ENCODE results near the gene BECN2.
"Not testable (repeated sequence)": the region's sequence is repeated elsewhere in the genome, so short reads cannot be mapped to it uniquely, and the experiment has no call there.

Gene BECN2

DNA sequence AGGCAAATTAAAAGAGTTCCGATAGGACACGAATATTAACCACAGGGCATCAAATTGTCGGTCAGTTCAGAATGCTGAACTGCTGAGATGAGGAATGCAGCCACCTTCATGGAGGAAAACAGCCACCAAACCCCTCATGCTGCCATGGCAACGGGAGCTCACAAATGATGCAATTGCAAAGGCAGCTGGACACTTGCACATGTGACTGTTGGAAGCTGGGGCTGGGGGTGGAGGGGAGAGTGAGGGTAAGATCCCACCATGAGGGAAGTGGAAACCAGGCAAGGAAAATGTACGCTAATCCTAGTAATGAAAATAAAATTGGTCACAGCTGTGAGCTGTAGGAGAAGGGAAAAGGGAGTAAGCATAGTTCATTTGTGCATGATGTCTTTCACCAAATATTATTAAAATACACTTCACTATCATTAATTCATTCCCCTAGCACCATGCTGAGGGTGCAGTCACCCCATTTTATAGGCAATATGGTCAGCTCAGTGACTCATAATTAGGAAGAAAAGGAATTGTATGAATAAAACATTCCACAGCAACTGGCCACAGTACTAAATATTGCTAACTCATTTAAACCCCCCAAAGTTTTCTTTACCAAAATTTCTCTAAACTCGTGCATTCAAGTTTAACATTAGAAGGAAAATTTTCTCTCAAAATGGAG lies 15.3 kb downstream of the BECN2 start:
- Histone ChIP-seq H3K4me3 (no peak overlapping the region), H3K27ac (peak overlapping the region in 1 of 21 experiments; percentile 22)

DNA sequence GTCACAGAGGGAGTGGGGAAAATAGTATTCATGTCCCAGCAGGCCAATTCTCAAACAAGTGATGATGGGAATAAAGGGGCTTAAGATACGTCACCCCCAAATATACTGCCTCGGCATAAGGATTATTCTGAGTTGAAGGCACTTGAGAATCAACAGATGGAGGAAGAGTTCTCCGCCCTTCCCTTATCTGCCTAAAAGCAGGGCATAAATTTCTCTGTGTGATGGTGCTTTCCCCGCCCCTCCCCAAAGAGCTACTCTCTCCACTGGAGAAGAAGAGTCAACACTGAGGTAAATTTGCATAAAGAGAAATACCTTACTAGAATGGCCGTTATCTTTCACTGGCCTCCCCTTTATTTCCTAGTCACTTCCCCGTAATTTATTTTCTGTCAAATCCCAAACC lies 18.7 kb downstream of the BECN2 start:
- H3K4me3 ChIP-seq = no peak overlapping the region
- no peak overlapping the region for H3K27ac ChIP-seq

DNA sequence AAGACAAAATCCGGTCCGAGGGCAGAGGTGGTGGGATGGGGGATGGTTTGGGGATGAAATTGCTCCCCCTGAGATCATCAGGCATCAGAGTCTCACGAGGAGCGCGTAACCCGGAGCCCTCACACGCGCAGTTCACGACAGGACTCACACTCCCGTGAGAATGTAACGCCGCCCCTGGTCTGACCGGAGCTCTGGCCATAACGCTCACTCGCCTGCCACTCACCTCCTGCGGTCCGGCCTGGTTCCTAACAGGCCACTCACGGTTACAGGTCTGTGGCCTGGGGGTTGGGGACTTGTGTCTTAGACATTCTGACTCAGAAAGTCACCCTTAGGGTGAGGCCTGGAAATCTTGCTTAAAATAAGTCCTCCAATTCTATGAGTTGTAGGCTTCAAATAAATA lies 21.5 kb downstream of the BECN2 start:
- Histone ChIP-seq H3K27ac (no peak overlapping the region), H3K4me3 (no peak overlapping the region)

DNA sequence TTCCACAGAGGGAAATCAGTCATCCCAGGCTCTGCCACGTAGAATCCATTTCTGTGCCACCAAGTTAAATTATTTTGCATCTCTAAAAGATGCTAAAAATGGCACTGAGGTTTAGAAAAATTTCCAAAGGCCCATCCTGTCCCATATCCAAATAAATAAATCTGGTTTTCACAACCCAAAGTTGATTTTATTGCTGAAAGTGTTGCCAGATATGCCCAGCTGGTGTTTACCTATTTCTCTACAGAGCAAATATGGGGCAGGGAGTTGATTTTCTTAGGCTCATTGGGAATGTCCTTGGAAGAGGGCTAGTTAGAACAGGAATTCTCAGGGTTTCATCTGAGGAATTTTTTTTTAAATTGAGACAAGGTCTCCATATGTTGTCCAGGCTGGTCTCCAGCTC lies 22.4 kb downstream of the BECN2 start:
- Histone ChIP-seq H3K27ac (no peak overlapping the region), H3K4me3 (no peak overlapping the region)

DNA sequence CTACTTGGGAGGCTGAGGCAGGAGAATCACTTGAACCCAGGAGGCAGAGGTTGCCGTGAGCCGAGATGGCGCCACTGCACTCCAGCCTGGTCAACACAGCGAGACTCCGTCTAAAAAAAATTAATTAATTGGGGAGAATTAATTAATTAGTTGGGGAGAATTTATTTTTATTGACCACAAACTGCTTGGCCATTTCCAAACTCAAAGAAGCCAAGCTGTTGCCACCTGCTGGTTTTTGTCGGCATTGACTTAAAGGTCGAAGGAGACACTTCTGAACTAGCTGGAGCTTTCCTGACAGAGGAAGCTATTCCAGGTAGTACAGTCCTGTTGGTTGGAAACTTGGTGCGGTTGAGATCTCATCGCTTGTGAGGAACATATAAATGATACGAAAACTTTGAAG lies 28.2 kb downstream of the BECN2 start:
- H3K4me3 ChIP-seq = no peak overlapping the region
- H3K27ac ChIP-seq = no peak overlapping the region

DNA sequence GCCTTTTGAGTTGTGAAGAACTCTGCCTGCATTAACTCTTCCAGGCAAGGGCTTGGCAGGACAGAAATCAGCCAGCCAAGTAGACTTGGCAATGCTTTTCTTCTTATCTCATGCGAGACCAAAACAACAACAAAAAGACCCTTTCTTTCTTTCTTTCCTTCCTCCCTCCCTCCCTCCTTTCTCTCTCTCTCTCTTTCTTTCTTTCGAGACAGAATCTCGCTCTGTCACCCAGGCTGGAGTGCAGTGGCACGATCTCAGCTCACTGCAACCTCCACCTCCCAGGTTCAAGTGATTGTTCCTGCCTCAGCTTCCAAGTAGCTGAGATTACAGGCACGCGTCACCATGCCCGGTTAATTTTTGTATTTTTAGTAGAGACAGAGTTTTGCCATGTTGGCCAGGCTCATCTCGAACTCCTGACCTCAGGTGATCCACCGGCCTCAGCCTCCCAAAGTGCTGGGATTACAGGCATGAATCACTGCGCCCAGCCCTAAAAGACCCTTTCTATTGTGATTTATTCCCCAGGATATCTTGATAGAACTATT lies 30.9 kb downstream of the BECN2 start:
- H3K27ac ChIP-seq, H3K4me3 ChIP-seq: not testable (repeated sequence)

DNA sequence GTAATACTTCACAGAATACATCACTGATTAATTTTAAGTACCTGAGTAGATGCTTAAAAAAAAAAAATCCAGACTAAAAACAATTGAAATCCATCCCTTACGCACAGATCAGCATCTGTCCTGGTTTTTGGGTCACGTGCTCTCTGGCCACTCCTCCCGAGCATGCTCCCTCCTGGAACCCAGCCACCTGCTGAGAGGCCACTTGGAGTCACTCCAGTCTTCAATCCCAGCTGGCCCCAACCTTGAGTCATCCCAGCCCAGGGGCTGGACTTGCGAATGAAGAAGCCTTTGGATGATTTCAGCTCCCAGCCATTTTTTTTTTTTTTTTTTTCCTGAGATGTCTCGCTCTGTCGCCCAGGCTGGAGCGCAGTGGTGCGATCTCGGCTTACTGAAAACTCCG lies 32.5 kb downstream of the BECN2 start:
- no peak overlapping the region for H3K4me3 ChIP-seq
- H3K27ac ChIP-seq = no peak overlapping the region

DNA sequence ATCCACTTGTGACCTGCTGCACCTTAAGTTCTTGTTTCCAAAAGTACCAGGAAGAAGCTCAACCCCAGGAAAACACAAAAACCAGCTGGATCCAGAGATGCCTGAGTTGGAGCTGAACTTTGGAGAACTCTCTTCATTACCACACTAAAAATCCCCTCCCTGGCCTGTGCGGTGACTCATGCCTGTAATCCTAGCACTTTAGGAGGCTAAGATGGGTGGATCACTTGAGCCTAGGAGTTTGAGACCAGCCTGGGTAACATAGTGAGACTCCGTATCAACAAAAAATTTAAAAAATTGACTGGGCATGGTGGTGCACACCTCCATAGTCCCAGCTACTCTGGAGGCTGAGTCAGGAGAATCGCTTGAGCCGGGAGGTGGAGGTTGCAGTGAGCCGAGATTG lies 35.2 kb downstream of the BECN2 start:
- Histone ChIP-seq H3K27ac (no peak overlapping the region), H3K4me3 (no peak overlapping the region)

DNA sequence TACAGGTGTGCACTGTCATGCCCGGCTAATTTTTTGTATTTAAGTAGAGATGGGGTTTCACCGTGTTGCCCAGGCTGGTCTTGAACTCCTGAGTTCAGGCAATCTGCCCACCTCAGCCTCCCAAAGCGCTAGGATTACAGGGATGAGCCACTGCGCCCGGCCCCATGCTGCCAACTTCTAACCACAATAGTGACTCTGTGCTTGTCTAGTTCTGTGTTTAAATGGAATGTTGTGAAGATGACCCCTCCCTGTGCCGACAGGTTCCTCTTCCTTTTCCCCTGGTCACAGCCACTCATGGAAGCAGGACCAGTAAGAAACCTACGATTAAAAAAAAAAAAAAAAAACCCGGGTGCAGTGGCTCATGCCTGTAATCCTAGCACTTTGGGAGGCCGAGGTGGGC lies 36.6 kb downstream of the BECN2 start:
- no peak overlapping the region for H3K4me3 ChIP-seq
- H3K27ac ChIP-seq = no peak overlapping the region

DNA sequence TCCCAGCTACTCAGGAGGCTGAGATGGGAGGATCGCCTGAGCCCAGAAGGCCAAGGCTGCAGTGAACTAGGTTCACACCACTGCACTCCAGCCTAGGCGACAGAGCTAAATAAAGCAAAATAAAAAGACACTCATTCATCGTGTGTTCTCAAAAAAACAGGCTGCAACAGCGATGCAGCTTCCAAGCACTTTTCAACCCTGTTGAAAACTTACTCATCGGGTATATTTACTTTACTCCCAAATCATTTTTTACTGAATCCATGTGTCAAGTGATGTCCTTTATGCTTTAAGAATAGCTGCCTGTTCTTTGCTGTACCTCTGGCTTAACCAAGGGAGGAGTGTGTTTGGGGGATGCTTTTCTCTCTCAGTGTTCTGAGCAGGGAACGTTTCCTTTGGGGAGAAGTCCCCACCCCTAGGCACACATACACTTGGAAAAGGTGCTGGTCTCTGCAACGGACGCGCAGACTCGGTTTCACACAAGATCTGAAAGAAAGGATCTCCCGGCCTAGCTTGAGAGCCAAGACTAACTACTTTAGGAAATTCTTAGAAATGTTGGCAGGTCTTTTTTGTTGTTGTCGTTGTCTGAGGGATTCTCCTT lies 39.9 kb downstream of the BECN2 start:
- Histone ChIP-seq H3K27ac (no peak overlapping the region), H3K4me3 (no peak overlapping the region)

DNA sequence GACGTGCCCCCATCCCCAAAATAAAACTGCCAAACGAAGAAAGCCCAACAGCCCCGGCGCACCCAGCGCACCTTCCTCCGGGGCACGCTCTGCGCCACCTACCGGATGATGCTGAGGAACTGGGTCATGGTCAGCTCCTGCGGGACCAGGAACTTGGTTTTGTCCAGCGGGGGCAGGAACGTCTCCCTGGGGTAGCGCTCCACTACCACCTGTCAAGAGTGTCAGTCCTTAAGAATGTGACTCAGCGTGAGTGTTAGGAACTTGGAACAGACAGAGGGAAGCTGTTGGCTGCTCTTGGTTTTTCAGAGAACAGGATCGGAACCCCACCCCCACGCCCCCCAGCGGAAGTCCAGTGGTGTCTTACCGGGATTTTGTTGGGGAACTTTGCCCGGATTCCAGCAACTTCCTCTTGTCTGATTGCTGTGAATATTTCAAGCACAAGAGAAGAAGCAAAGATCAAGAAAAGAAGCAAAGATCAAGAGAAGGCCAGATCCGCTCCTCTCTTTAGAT lies 40.9 kb downstream of the BECN2 start:
- peak overlapping the region in 3 of 7 experiments; percentile 6 to 22 (median 21) for H3K4me3 ChIP-seq
- H3K27ac ChIP-seq = peak overlapping the region in 5 of 21 experiments; percentile 18 to 52 (median 39)

DNA sequence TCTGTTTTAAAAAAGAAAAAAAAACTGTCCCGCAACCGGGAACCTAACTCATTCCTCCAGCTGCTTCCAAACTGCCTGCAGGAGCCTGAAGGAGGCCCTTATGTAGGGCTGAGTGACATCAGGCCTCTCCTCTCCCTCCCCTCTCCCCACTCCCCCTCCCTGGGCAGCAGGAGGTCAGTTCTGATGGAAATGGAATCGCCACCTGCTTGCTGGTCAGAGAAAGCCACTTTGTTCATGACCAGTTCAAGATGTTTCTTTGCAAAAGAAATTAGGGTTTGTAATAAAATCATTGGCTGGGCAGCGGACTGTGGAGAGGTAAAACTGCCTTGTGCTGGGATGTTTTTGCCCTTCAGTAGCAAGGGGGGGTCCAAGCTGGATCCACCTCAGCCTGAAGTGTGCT lies 41.5 kb downstream of the BECN2 start, which contains the start of gene MAP1LC3C:
TSS of gene MAP1LC3C (minus strand) at position 73 of the 400 bp plus-strand sequence. CDS start 90 bp downstream, outside the sequence.
- H3K4me3 ChIP-seq = peak within 1 kb of the TSS in 3 of 7 experiments; percentile 6 to 22 (median 21)
- H3K27ac ChIP-seq = peak within 1 kb of the TSS in 5 of 21 experiments; percentile 18 to 52 (median 39)

DNA sequence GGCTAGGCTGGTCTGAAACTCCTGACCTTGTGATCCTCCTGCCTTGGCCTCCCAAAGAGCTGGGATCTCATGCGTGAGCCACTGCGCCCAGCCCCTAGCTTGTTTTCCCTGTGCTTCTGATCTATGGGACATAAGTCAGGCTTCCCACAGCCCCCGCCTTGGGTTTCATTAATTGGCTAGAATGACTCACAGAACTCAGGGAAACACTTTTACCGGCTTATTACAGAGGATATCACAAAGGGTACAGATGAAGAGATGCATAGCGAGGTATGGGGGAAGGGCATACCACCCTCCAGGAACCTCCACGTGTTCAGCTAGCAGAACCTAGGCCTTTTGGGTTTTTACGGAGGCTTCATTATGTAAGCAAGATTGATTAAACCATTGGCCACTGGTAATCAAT lies 42.9 kb downstream of the BECN2 start:
- no peak overlapping the region for H3K4me3 ChIP-seq
- H3K27ac ChIP-seq = no peak overlapping the region

DNA sequence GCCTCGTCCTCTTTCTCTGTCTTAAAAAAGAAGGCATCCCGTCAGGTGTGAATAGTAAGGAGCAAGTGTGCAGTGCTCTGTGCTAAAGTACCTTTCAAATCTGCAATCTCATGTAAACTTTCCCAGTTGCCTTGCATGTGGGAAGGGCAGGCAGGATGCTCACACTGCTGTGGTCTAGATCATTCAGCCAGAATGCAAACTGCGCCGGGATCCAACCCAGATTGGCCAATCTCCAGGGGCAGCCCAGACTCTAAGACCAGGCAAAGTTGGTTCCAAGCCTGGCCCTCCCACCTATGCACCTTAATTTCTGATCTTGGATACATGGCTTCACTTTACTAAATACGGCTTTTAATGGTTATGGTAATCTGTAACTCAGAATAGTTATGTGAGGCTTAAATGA lies 44.5 kb downstream of the BECN2 start:
- Histone ChIP-seq H3K4me3 (no peak overlapping the region), H3K27ac (peak overlapping the region in 3 of 21 experiments; percentile 17 to 24 (median 21))

DNA sequence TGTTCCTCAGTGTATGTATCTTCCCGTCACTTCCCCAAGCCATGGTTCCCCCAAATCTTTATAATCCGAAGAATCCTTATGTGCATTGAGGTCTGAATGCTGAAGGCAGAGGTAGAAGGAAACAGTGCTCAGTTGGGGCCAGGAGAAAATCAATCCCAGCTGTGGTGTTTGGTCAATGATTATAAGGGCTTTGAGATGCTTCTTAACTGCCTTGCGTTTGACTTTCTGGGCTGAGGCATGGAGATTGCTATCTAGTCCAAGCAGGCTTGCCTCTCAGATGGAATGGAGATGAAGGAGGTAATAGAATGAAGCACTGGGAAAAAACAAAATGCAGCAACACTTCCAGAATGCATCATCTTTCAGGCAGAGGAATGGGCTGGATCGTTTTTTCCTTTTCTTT lies 44.9 kb downstream of the BECN2 start:
- Histone ChIP-seq H3K27ac (peak overlapping the region in 1 of 21 experiments; percentile 21), H3K4me3 (no peak overlapping the region)

DNA sequence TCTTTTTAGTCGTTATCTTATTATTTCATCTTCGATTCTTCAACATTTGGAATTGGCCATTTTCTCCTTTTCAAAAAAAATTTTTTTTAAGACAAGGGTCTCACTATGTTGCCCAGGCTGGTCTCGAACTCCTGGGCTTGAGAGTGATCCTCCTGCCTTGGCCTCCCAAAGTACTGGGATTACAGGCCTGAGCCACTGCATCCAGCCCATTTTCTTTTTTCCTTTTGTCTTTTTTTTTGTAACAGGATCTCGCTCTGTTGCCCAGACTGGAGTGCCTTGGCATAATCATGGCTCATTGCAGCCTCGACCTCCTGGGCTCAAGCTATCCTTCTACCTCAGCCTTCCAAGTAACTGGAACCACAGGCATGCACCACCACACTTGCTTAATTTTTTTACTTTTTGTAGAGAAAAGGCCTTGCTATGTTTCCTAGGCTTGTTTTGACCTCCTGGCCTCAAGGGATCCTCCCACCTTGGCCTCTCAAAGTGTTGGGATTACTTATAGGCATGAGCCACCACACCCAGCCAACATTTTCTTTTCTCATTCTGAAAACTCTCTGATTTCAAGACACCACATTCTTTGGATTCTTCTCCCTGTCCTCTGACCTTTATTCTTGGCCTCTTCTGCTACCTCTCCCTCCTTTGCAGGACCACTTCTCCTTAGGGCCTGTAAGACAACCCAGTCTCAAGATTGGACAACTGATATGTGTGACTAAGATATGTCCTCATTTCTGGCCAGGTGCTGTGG lies 47.4 kb downstream of the BECN2 start:
- Histone ChIP-seq H3K27ac (peak overlapping the region in 1 of 21 experiments; percentile 21), H3K4me3 (no peak overlapping the region)

DNA sequence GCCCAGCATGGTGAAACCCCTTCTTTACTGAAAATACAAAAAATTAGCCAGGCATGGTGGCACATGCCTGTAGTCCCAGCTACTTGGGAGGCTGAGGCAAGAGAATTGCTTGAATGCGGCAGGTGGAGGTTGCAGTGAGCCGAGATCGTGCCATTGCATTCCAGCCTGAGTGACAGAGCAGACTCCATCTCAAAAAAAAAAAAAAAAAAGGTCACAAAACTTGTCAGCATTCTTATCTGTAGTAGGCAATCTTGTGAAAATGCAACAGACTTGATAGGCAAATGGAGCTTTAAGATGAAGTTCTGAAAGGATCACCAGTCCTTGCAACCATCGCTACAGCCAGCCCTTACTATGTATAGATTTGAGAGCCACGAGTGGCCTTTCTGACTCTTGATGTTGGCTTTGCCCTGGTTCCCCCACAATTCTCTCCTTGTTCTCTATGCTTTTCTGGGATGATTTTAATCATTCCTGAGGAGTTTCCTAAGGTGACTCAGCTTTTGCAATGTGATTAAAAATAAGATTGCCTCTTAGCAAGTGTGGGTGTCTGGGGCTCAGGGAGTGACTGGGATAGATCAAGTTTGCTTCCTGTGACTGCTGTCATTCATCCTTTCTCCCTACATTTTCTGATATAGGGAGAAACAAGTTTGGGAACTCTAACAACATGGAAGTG lies 48.4 kb downstream of the BECN2 start:
- Histone ChIP-seq H3K4me3 (no peak overlapping the region), H3K27ac (no peak overlapping the region)

DNA sequence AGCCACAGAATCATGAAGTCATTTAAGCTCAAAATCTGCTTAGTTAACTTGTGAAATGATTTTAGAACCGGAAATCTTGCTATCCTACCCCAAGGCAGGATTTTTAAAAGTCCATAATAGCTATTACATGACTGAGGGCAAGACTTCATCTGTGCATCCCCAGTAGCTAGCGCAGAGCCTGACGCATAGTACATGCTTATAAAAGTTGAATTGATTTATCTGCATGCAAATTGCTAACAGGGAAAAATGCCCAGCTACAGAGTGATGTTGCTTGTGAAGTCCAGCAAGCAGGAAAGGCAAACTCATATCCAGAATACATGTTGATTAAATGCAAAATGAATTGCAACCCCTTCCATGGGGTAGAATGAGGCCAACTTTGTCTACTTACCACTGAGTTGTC lies 49.4 kb downstream of the BECN2 start:
- Histone ChIP-seq H3K4me3 (no peak overlapping the region), H3K27ac (no peak overlapping the region)

All from skin epidermis (tissue), 12 donors.